ENCODE data around the gene FAAP24.
"Not testable (repeated sequence)": the region's sequence is repeated elsewhere in the genome, so short reads cannot be mapped to it uniquely, and the experiment has no call there.

Gene FAAP24

DNA sequence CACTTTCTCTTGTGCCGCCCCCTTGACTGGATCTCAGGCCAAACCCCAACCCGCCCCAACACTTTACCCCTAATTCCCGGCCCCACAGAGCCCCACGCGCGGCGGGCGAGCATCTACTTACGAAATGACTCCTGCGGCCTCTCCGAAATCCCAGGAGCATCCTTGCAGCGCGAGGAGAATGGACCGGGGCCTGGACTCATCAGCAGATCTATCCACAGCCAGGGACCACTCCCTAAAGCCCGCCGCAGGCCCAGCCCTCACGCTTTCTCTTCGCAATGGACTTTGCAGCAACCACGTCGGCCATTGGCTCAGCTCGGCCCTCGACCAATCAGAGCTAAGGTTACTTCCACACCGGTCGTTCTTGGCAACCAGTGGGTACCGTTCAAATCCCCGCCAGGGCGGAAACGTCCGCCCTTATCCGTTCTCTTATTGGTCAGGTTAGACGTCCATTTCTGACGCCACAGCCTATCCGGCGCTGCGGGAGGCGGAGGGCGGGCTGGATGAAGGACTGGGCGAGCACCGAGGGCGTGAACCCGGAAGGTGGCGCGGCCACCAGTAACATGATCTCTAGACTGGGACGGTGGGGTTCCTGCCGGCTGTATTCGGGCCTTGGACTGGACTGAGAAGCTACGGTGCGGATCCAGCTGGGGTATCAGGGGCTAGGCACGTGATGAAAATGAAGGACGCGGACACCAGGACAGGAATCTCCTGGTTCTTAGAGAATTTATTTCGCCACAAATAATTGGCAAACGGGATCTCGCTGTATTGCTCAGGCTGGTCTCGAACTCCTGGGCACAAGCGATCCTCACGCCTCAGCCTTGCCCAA is at the start of gene FAAP24, which contains the start of gene CEP89:
FAAP24 (plus strand) TSS at position 528 of the 826 bp plus-strand sequence. CDS start 955 bp downstream, outside the sequence.
CEP89 (minus strand) TSS at position 244 of the 826 bp plus-strand sequence; CDS start at position 160, 84 bp downstream.
- DNase-seq (ENCODE audit: low read depth), result peak; percentile 93

DNA sequence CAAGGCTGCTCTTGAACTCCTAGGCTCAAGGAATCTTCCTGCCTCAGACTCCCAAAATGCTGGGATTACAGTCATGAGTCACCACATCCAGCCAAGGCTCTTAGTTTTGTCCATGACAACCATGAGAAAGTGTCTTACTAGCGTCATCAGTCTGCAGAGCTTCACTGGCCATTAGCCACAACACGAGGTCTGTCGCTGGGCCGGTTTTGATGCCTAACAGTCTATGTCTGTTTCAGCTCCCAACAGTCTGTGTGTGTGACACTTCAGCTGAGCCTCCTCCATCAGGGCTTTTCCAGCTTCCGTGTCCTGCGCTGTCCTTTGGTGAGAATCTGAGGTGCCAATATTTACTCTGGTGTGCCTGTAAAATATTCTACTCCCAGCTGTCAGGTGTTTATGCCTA is 47.8 kb upstream of the FAAP24 start:
- no peak for DNase-seq (ENCODE audit: low read depth)

DNA sequence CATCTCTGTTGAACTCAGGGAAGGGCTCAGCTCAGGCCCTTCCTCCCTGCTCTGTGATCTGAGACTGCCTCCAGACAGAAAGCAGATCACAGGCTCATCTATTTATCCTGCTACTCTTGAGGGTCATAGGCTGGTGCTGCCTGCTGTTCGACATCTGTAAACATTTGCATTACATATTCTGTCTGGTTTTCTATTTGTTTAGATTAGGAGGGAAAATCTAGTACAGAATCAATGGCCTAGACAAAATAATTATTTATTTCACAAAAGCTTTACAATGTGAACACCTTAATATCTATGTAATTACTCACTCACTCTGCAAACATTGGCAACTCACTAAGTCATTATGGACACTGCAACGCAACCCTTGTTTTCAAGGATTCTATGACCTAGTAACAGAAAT is 43.2 kb upstream of the FAAP24 start:
- DNase-seq (ENCODE audit: low read depth), result no peak

DNA sequence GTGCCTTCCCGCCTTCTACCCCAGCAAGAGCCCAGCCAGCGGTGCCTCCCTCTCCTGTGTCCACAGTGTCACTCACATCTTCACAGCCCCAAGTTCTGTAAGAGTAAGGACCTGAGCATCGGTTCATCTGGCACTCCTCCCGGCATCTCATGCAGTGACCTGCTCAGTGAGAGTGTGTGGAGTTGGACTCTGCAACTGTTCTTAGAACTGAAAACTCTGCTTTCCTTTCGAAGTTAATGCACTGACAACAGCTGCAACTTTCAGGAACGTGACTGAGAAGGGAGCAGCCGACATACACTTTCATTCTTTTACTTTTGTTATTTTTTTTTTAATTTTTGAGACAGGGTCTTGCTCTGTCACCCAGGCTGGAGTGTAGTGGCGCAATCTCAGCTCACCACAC is 41.5 kb upstream of the FAAP24 start:
- DNase-seq (ENCODE audit: low read depth), result no peak

GRCh38 chr19:32933571-32933970 is 38.5 kb upstream of the FAAP24 start:
- no peak for DNase-seq (ENCODE audit: low read depth)

DNA sequence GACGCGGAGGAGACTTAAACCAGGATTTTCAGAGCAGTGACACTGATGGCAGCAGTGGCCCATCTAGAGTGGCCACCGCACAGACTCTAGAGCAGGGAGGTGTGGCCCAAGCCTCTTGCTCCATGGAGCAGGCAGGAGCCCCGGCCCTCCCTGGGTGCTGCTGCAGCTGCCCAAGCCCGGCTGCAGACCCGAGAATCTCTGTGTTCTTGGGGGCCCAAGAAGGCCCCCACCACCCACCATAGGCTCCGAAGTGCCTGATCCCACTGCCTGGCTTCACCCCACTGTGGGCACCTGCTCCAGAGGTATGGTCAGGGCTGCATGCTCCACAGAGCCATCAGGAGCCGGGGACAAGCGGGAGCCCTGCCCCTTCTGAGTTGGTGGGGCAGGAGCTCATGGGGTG is 36.4 kb upstream of the FAAP24 start:
- no peak for DNase-seq (ENCODE audit: low read depth)

GRCh38 chr19:32936065-32936464 is 36.0 kb upstream of the FAAP24 start:
- no peak for DNase-seq (ENCODE audit: low read depth)

DNA sequence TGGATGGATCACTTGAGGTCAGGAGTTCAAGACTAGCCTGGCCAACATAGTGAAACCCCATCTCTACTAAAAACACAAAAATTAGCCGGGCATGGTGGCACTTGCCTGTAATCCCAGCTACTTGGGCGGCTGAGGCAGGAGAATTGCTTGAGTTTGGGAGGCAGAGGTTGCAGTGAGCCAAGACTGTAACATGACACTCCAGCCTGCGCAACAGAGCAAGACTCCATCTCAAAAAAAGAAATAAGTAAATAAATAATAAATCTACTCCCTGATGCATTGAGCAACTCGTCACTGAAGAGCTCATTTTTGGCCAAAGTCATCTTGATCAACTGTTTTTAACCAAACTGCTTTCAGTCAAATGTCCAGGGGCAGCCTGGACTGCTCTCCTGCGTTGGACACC is 30.8 kb upstream of the FAAP24 start:
- not testable (repeated sequence) for DNase-seq (ENCODE audit: low read depth)

GRCh38 chr19:32945260-32945659 is 26.8 kb upstream of the FAAP24 start:
- no peak for DNase-seq (ENCODE audit: low read depth)

GRCh38 chr19:32966750-32967149 is 5.3 kb upstream of the FAAP24 start:
- no peak for DNase-seq (ENCODE audit: low read depth)

GRCh38 chr19:32969549-32969948 is 2.5 kb upstream of the FAAP24 start:
- no peak for DNase-seq (ENCODE audit: low read depth)

- DNase-seq (ENCODE audit: low read depth), result no peak
These were observed 938 bp upstream of the FAAP24 start for GRCh38 chr19:32971012-32971595.

GRCh38 chr19:32976223-32976805 is 4.3 kb downstream of the FAAP24 start:
- DNase-seq (ENCODE audit: low read depth), result peak; percentile 51

GRCh38 chr19:32977280-32977679 is 5.2 kb downstream of the FAAP24 start:
- no peak for DNase-seq (ENCODE audit: low read depth)

- not testable (repeated sequence) for DNase-seq (ENCODE audit: low read depth)
These were observed 5.8 kb downstream of the FAAP24 start for GRCh38 chr19:32977813-32978212.

DNA sequence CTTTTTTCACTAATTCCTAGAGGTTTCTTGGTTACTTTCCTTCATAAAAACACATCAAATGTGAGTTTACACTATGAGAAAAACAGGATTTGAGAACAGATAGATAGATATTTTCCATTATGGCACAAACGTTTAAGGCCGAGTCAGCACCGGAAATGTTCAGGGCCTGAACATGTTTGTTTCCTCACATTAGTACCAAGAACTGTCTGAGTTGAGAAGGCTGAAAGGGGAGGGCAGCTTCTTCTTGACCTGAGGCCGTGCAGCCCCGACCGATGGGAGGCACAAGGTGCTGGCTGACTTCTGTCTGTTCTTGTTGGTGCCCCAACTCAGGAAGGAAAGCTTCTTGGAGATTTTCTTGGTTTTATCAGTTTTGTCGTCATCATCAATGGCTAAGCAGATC is 7.8 kb downstream of the FAAP24 start:
- DNase-seq (ENCODE audit: low read depth), result not testable (repeated sequence)

DNA sequence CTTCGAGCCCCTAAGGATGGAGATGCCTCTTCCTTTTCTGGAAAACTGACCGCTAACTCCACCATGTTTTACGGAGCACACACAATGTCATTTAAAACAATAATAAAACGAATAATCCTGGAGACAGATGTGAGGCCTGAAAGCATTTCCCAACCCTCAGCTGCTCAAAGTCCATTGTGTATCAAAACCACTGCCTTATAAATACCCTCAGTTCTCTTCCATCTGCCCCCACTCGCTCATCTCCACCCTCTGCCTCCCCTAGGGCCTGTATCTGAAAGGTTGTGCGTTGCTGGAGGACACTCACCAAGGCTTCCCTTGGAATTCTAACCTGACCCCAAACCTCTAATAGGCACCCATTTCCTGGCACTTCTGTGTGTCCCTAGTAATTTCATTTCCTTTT is 10.4 kb downstream of the FAAP24 start:
- DNase-seq (ENCODE audit: low read depth), result not testable (repeated sequence)

- not testable (repeated sequence) for DNase-seq (ENCODE audit: low read depth)
These were observed 16.2 kb downstream of the FAAP24 start for GRCh38 chr19:32988254-32988653.

DNA sequence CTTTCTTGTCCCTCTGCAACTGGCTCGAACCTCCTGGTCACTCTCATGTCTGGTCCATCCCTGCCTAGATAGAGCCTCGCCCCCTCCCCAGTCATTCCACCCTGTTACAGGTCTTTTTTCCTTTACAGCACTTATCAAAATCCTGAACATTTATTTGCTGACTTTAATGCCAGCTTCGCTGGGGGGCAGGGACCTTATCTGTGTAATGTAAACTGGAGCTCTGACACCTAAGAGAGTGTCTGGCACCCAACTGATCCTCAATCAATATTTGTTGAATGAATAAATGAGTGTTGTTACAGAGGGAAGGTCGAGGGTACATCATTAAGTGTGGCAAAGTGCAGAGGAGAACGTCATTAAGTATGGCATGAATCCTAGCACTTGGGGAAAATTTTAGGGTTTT is 16.7 kb downstream of the FAAP24 start:
- no peak for DNase-seq (ENCODE audit: low read depth)

- DNase-seq (ENCODE audit: low read depth), result not testable (repeated sequence)
These were observed 23.9 kb downstream of the FAAP24 start for GRCh38 chr19:32995966-32996365.

- DNase-seq (ENCODE audit: low read depth), result not testable (repeated sequence)
These were observed 25.0 kb downstream of the FAAP24 start for GRCh38 chr19:32997061-32997464.

GRCh38 chr19:32997716-32998355 is 25.8 kb downstream of the FAAP24 start:
- no peak for DNase-seq (ENCODE audit: low read depth)

DNA sequence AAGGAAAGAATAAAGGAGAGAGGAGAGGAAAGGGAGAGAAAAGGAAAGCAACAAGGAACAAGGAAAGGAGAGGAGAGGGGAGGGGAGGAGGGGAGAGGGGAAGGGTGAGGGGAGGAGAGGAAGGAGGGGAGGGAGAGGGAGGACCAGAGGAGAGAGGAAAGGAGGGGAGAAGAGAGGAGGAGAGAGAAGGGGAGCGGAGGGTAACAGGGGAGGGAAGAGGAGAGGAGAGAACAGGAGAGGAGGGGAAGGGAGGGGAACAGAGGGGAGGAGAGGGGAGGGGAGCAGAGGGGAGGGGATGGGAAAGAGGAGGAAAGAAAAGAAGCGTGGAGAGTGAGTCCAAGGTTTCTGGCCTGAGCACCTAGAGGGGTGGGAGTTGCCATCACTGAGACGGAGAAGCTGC is 26.7 kb downstream of the FAAP24 start:
- no peak for DNase-seq (ENCODE audit: low read depth)
